Stimulated activated CD4-positive, alpha-beta T cell treated with anti-CD3 and anti-CD28 coated beads, Interleukin-4, amount 100 ng/mL, for 48 hours (primary cell): Measurements from ENCODE around the gene NUP210L.
"Not testable (repeated sequence)": the region's sequence is repeated elsewhere in the genome, so short reads cannot be mapped to it uniquely, and the experiment has no call there.

Experiments
- DNase-seq, 2 donors: peaks; one replicate each; pipeline ENCODE4 v3.0.0-alpha.2; 2020; ENCODE audit warnings: low read depth in 2 of 2

Gene NUP210L

GRCh38 chr1:154170547-154171222 is 15.8 kb upstream of the NUP210L start:
- DNase-seq, result peak; percentile 32 to 61

GRCh38 chr1:154167461-154167860 is 12.6 kb upstream of the NUP210L start:
- DNase-seq, result no peak

GRCh38 chr1:154166207-154166606 is 11.3 kb upstream of the NUP210L start:
- no peak for DNase-seq

- no peak for DNase-seq
Observed at GRCh38 chr1:154159554-154159953, 4.7 kb upstream of the NUP210L start.

- DNase-seq, result no peak
Observed at GRCh38 chr1:154158307-154159125, 3.6 kb upstream of the NUP210L start.

- peak; percentile 34 to 62 for DNase-seq
Observed at GRCh38 chr1:154157520-154158306, 2.8 kb upstream of the NUP210L start.

GRCh38 chr1:154155251-154155650 is 378 bp upstream of the NUP210L start:
- DNase-seq, result no peak

- no peak for DNase-seq
Observed at GRCh38 chr1:154154053-154154452, 820 bp downstream of the NUP210L start.

- DNase-seq, result no peak
Observed at GRCh38 chr1:154151311-154151710, 3.6 kb downstream of the NUP210L start.

- no peak for DNase-seq
Observed at GRCh38 chr1:154148807-154149206, 6.1 kb downstream of the NUP210L start.

GRCh38 chr1:154147505-154147904 is 7.4 kb downstream of the NUP210L start:
- not testable (repeated sequence) for DNase-seq

GRCh38 chr1:154145986-154146385 is 8.9 kb downstream of the NUP210L start:
- DNase-seq, result no peak

GRCh38 chr1:154142358-154142757 is 12.5 kb downstream of the NUP210L start:
- no peak for DNase-seq

GRCh38 chr1:154141240-154141639 is 13.6 kb downstream of the NUP210L start:
- no peak for DNase-seq

GRCh38 chr1:154137888-154138287 is 17.0 kb downstream of the NUP210L start:
- no peak for DNase-seq

- DNase-seq, result no peak
Observed at GRCh38 chr1:154133256-154133655, 21.6 kb downstream of the NUP210L start.

- no peak for DNase-seq
Observed at GRCh38 chr1:154129391-154129970, 25.4 kb downstream of the NUP210L start.

GRCh38 chr1:154123205-154123604 is 31.7 kb downstream of the NUP210L start:
- DNase-seq, result not testable (repeated sequence)

GRCh38 chr1:154117642-154118041 is 37.2 kb downstream of the NUP210L start:
- no peak for DNase-seq

- DNase-seq, result no peak
Observed at GRCh38 chr1:154115180-154115579, 39.7 kb downstream of the NUP210L start.

GRCh38 chr1:154104433-154105082 is 50.3 kb downstream of the NUP210L start:
- DNase-seq, result no peak
